Measurements from ENCODE around the gene ACTR3C. TPM values are rescaled to one million over a fixed set of nuclear protein-coding genes. Genes with fewer than 3 reads are reported as not detected.

Gene ACTR3C
- total and polyA plus RNA-seq, 10 of the 15 experiments (the other 5 are each of a cell fraction or from before 2014, with no cell fraction given) = 2.0 to 10.2 (median 6.3) TPM

GRCh38 chr7:150322833-150323681 is at the start of gene ACTR3C, which contains the start of gene LRRC61 (continued):
- TF ChIP-seq NFIC (IDR thresholded peaks at IDR 0.05; ENCODE audit: low read depth, low read length) = no peak
- TF ChIP-seq ZNF384 (IDR thresholded peaks at IDR 0.05; ENCODE audit: borderline replicate concordance, low read depth, low read length) = no peak
- no peak for TF ChIP-seq USF2 (IDR thresholded peaks at IDR 0.05; ENCODE audit: borderline replicate concordance, low read depth, low read length)
- no peak for TF ChIP-seq TCF7 (IDR thresholded peaks at IDR 0.05; ENCODE audit: borderline replicate concordance)
- TF ChIP-seq MAX (IDR thresholded peaks at IDR 0.05; ENCODE audit: low read depth, low read length) = 0 out of 2 replicates have a peak, but pooled peaks have one; percentile 40
- TF ChIP-seq RAD21 (IDR thresholded peaks at IDR 0.05; ENCODE audit: insufficient read depth, low read depth, low read length) = peak; percentile 15; the same call in 1 of the 2 replicates
- no peak for TF ChIP-seq RFX5 (IDR thresholded peaks at IDR 0.05; ENCODE audit: low read depth, low read length)
- TF ChIP-seq RELB (IDR thresholded peaks at IDR 0.05; ENCODE audit: low read depth) = peak; percentile 29; the same call in 1 of the 2 replicates
- TF ChIP-seq BMI1 (IDR thresholded peaks at IDR 0.05; ENCODE audit: borderline replicate concordance) = no peak
- TF ChIP-seq RELA (IDR thresholded peaks at IDR 0.05; ENCODE audit: borderline replicate concordance, partially characterized antibody) = peak; percentile 28
- TF ChIP-seq MXI1 (IDR thresholded peaks at IDR 0.05; ENCODE audit: low read depth, low read length) = no peak
- no peak; the same call in 1 of the 2 replicates for TF ChIP-seq HCFC1 (IDR thresholded peaks at IDR 0.05; ENCODE audit: low read length)
- no peak for TF ChIP-seq ZBTB11 (CRISPR knock-in tag; IDR thresholded peaks at IDR 0.05)
- no peak for TF ChIP-seq IRF5 (IDR thresholded peaks at IDR 0.05; ENCODE audit: borderline replicate concordance)
- peak; percentile 22 for TF ChIP-seq SMAD1 (IDR thresholded peaks at IDR 0.05; ENCODE audit: low read depth, partially characterized antibody)
- no peak for TF ChIP-seq WRNIP1 (IDR thresholded peaks at IDR 0.05; ENCODE audit: borderline replicate concordance, low read depth, low read length)
- TF ChIP-seq CEBPB (IDR thresholded peaks at IDR 0.05; ENCODE audit: borderline replicate concordance in 1 of 2, low read depth in 2 of 2, low read length in 2 of 2) = no peak
- TF ChIP-seq CBX3 (IDR thresholded peaks at IDR 0.05; ENCODE audit: borderline replicate concordance, low read depth) = no peak
- TF ChIP-seq MYB (IDR thresholded peaks at IDR 0.05; ENCODE audit: borderline replicate concordance, low read depth, low read length) = no peak
- TF ChIP-seq CREB1 (IDR thresholded peaks at IDR 0.05; ENCODE audit: low read depth) = peak; percentile 65; the same call in 1 of the 2 replicates
- no peak for TF ChIP-seq EZH2 (IDR thresholded peaks at IDR 0.05; ENCODE audit: borderline replicate concordance, control insufficient read depth, low read depth, low read length)
- TF ChIP-seq CHD2 (IDR thresholded peaks at IDR 0.05; ENCODE audit: borderline replicate concordance, low read depth, low read length) = no peak
